ENCODE measurements around the gene PSD4.

GRCh38 chr2:113182471-113183260 lies 8.9 kb downstream of the PSD4 start:
- TF ChIP-seq YY1 (IDR thresholded peaks at IDR 0.05; ENCODE audit: insufficient read depth, insufficient read length) (no peak), ZNF274 (IDR thresholded peaks at IDR 0.05; ENCODE audit: low read depth, low read length) (no peak)

Measured in NT2/D1 (cell line).